RWPE1 (cell line): ENCODE results near the gene CD247.
A peak's percentile ranks its signal among the peaks of the same experiment; 100 is the strongest.

Source experiments
- CTCF ChIA-PET: fragments of 350-600 bp; sonication (Branson Sonifier 250); formaldehyde crosslinking; extraction: SDS; loops from one replicate; lab custom pipeline; 2021; lab: Yijun Ruan, JAX
- POLR2A ChIA-PET: fragments of 400-600 bp; formaldehyde crosslinking; extraction: SDS; loops from one replicate; lab custom pipeline; 2020; ENCODE audit warnings: antibody characterized with exemption; ENCODE audit not compliant: low non-redundant PET; lab: Yijun Ruan, JAX
- DNase-seq: peaks from one replicate; pipeline ENCODE4 v3.0.0; 2012; ENCODE audit warnings: low spot score
- H3K27ac ChIP-seq: fragments of 450-650 bp; 2 replicates; pipeline ENCODE4 v1.5.1; 2017
- TF ChIP-seq, protein P1 (sequence below): fragments of 450-650 bp; conservative IDR thresholded peaks from 2 replicates; pipeline ENCODE4 v1.5.1; 2017; ENCODE audit warnings: low read depth, mild to moderate bottlenecking

Gene CD247

DNA sequence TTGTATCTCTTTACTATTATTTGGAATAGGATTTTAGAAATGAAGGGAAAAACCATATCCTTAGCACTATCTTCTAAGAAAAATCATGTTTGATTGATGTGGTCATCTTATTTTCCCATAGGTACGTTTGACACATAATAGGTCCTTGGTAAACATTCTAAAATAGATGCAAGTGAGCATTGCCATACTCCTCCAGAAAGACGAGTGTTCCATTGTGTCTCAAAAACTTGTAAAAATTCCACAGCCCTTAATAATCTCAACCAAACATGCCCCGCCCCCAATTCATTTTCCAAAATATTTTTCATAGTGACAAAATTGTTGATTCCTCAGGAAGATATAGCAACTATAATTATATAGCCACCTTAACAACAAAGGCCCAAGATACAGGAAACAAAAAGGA, 113.4 kb downstream of the CD247 start:
- no peak overlapping the region for H3K27ac ChIP-seq
- ChIA-PET CTCF (interaction anchor here (0.7 kb wide), 1 partner anchor 137 kb away, joined by 4 read pairs; no protein-coding TSS in a partner anchor), POLR2A (no interaction called here)
- DNase-seq = no peak
- TF ChIP-seq, protein P1, sequence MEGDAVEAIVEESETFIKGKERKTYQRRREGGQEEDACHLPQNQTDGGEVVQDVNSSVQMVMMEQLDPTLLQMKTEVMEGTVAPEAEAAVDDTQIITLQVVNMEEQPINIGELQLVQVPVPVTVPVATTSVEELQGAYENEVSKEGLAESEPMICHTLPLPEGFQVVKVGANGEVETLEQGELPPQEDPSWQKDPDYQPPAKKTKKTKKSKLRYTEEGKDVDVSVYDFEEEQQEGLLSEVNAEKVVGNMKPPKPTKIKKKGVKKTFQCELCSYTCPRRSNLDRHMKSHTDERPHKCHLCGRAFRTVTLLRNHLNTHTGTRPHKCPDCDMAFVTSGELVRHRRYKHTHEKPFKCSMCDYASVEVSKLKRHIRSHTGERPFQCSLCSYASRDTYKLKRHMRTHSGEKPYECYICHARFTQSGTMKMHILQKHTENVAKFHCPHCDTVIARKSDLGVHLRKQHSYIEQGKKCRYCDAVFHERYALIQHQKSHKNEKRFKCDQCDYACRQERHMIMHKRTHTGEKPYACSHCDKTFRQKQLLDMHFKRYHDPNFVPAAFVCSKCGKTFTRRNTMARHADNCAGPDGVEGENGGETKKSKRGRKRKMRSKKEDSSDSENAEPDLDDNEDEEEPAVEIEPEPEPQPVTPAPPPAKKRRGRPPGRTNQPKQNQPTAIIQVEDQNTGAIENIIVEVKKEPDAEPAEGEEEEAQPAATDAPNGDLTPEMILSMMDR = no peak

DNA sequence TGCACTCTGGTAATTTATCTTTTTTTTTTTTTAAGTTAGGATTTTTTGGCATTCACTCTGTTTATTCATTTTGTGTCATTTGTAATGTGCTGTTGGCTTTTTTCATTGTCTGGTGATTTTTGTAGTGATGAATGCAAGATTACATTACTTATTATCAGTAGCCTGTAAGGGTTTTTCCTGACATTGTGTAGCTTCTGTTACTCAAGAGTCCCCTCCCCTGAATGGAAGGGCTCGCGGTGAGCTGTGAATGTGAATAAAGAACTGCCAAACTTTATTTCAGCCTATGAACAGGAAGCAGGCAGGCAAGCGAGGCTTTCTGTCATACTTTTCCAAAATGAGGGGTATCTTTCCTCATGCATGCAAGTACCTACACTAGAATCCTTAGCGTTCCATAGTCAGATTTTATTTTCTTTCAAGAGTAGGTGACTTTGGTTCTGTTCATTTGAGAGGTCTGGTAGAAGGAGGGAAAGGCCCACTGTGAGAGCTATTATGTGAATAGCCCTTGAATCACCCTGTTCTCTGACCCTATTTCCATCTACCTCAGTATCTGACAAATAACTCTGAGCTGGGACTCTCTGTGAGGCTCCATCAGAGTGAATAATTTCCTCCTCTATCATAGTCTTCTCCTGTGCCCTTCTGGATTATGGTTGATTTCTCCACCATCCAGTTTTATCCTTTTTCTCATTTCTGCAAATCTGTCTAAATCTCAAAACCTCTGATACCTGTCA, 114.0 kb downstream of the CD247 start:
- no peak for DNase-seq
- TF ChIP-seq, protein P1 = no peak
- ChIA-PET CTCF (no interaction called here), POLR2A (no interaction called here)
- no peak overlapping the region for H3K27ac ChIP-seq

DNA sequence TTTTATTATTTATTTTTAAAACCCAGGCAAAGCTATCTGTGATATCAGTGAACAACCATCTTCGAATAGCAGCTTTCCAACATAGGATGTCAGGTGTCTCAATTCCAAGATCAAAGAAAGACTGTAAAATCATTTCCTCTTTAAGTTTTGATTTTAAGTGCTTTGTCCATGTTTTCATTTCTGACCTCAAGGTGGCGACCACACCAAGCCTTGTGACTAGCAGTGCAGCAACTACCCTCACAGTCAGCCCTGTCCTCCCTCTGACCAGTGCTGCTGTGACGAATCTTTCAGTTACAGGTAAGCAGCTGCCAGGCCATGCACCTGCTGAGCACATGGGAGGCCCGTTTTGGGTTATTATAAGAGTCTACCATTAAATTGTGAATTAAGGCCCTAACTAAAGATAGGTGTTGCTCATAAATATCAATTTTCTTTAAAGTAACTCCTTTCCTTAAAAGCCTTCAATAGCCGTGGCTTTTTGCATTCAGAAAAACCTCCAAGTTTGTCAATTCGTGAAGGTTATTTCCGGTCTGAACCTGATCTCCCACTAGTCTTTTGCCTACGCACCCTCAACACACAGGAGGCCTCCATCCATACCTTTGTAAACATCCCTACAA, 117.0 kb downstream of the CD247 start:
- peak; percentile 38 for DNase-seq
- ChIA-PET POLR2A (no interaction called here), CTCF (interaction anchor here (0.6 to 1.1 kb wide), 8 partner anchors 12 to 636 kb away, joined by 3 to 4 read pairs (median 3); no protein-coding TSS in a partner anchor)
- H3K27ac ChIP-seq = no peak overlapping the region
- TF ChIP-seq, protein P1 = peak; percentile 70

DNA sequence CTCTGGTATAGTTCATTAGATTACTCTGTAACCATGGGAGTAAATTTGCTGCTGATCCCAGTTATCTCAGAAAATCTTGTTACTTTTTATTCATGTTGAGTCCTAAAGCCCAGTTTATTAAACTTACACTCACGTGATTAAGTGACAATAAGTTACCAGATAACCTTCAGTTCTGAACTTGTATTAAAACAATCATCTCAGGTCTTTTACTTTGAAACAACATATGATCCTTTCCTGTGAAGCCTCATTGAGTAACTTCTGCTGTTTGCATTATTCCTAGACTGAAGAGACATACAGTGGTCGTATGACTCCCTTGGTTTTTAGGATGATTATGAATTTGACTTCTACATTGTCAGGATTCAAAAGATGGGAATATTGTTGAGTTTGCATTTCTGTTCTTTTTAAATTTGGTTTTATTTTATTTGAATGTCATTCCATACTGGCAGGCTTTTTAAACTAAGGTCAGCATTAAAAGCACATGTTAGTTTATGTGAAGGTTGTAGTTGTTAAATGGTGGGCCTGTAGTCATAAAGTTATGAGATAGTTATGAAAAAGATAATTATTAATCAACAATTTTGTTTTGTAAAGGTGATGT, 117.9 kb downstream of the CD247 start:
- CTCF ChIA-PET = interaction anchor here (0.6 kb wide), 3 partner anchors 13 to 340 kb away, joined by 3 read pairs; no protein-coding TSS in a partner anchor
- POLR2A ChIA-PET = no interaction called here
- TF ChIP-seq, protein P1 = no peak
- H3K27ac ChIP-seq = no peak overlapping the region
- DNase-seq = no peak

DNA sequence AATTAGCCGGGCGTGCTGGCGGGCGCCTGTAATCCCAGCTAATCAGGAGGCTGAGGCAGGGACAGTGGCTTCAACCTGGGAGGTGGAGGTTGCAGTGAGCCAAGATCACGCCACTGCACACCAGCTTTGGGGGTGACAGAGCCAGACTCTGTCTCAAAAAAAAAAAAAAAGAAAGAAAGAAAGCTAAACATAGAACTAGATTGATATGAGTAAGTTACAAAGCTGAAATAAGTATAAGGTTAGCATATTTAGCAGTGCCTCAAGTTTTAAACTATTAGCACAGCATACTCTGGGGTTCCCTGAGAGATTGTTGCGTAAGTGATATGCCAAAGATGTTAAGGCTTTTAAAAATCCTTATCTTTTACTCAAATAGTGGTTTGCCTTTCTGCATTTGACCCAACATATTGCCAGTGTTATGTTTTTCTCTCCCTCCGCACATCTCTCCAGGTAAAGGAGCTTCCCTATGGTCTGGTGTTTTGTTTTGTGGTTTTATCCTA, 126.1 kb downstream of the CD247 start:
- ChIA-PET POLR2A (no interaction called here), CTCF (interaction anchor here (0.5 kb wide), 1 partner anchor 127 kb away, joined by 3 read pairs; no protein-coding TSS in a partner anchor)
- TF ChIP-seq, protein P1 = no peak
- H3K27ac ChIP-seq = no peak overlapping the region
- DNase-seq = no peak

DNA sequence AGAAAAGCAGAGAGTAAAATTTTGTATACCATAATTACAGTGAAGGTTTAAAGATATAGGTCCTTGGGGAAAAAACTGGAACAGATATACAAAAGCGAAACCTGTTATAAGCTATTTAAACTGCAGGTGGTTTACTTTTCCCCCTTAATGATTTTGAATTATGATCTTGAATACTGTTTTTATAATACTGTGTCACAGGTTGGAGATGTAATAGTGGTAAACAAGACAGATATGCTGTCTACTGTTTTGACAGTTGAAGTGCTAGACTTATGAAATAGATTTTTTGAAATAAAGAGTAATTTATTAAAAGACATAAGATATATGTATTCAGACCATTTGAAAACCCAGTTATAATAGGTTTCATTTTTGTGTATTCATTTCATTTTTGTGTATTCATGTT, 129.4 kb downstream of the CD247 start:
- POLR2A ChIA-PET = no interaction called here
- CTCF ChIA-PET = no interaction called here
- no peak for DNase-seq
- H3K27ac ChIP-seq = no peak overlapping the region
- TF ChIP-seq, protein P1 = no peak
